GM19238 (cell line): ENCODE measurements around the gene LNPEP.
"Not testable (repeated sequence)": the region's sequence is repeated elsewhere in the genome, so short reads cannot be mapped to it uniquely, and the experiment has no call there.

Source experiments
- DNase-seq: peaks from one replicate; pipeline ENCODE4 v3.0.0; 2011; ENCODE audit warnings: low spot score; ENCODE audit not compliant: insufficient read length

LNPEP gene

DNA sequence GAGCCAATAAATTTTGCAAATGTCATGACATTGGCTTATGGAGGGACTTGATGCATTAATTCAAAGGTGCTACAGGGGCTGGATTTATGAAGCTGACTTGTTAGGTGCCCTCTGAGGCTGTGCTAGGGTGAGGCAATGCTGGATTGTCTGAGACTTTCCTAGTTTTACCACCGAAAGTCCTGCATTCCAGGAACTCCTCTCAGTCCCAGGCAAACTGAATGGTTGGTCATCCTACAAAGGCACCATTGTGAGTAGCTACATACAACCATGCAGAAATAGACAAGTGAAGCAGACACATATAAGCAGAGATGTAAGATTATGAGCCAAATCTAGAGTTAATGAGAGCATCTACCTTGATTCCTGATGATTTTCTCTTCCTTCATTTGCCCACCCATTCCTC, 111.2 kb downstream of the LNPEP start:
- no peak for DNase-seq

DNA sequence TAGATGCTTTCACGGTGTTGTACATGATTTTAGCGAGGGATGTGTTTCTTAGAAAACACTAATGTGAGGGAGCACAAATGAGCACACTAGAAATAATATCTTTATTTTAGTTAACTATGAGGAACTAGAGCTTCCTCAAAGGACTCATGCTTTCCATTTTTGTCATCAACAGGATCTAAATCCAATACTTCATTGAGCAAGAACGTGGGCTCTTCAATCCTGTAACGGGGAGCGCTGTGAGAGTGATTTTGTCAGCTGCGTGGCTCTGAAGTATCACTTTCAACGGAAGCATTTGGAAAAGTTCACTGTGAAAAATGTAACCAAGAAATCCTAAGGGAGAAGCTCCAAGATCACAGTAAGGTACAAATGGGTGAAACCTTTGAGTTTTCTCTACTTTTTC, 113.3 kb downstream of the LNPEP start:
- no peak for DNase-seq

DNA sequence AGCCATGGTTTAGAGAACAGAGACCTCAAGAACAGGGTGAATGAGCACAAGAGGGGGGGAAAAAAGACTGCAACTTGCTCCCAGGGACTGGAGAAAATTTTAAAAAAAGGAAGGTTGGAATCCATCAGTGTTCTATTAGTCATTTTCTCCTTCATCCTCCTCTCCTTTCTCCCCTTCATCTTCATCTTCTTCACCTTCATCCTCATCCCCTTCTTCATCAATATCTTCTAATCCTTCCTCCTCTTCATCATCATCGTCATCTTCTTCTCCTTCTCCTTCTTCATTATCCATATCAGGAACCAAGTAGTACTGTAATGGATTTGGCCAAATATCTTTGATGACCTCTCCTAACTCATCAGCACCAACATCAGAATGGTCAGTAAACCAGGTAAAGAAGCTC, 120.4 kb downstream of the LNPEP start:
- no peak for DNase-seq

DNA sequence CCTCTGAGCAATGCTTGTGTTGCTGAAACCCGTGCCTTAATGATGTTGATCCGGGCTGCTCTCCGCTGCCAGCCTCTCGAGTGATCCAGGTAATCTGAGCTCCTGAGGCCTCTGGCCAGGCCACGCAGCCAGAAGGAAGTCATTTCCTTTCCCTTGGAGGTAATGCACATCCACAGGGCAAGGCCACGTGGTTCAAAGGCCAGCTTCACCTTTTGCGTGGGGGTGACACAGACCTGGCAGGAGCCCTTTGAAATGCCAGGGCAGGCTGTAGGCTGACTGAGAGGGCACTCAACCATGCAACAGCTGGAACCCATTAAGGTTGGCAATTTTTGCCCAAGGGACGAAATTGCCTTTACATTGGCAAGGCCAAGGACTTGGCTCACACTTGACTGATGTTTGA, 126.2 kb downstream of the LNPEP start:
- DNase-seq = no peak

DNA sequence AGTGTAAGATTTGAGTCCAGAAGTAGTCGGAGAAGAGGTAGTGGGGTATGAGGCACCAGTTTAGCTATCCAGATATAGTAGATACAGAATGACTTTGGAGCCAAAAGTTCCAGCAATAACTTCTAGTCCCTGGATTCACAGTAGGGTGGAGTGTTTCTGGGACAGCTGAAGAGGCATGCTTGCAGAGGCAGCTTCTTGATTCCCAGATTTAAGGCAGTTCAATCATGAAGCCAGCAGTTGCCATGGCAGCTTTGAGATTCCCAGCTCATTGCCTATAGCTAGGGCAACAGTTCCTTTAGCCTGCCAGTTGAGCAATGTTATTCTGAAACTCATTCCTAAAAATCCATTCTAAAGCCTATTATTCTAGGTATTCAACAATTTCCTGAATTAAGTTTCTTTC, 127.4 kb downstream of the LNPEP start:
- DNase-seq = no peak

DNA sequence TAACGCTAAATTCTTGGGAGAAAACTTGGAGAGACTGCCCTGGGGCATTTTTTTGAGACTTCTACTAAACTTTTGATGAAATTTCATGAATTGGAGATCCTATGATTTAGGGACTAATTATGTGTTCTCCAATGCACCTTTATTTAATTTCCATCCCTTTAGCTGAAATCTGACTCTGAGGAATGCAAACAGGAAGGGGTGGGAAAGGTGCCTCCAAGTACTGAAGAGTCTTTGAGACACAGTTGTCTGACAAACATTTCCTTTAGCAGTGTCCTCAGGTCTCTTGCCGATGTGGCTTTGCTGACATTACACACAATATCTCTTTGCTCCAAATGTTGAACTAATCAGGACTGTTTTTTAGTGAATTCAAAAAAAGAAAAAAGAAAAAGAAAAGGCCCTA, 129.6 kb downstream of the LNPEP start:
- no peak for DNase-seq

DNA sequence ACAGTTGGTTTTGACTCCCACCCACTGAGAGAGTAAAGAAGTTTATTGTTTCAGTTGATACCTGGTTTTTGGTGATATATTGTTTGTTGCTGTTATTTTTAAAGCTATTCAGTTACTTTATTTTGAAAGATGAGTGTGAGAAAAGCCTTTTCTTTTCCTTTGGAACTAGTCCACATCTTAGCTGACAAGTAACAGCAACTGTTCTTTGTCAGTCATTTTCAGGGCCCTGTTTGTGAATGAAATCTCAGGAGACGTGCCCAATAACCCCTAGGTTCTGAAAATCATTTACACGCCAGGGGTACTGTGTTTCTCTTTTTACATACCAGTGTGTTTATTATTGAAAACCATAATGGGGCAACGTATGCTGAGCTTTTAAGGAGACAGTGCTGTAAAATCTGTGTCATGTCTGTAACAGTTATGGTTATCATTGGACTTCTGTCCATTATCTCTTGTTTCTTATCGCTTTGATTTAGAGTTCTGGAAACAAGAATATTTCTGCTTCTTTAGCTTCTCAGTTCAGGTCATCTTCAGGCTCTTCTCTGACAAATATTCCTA, 131.5 kb downstream of the LNPEP start:
- no peak for DNase-seq

DNA sequence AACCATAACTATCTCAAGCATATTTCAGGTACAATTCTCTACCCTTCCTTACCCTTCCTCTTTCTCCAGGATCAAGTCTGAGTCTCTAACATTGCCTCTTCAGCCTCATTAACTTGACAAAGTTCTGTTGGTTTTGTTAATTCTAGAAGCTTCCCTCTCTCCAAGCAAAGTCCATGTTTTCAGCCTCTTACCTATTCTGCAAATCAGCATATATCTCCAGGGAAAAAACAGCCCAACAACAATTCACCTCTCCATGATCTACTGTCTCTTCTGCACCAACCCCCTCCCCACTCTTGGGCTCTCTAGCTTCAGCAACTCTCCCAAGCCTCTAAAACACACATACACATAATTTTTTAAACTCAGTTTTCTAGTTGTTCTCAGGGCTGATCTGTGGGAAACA, 134.4 kb downstream of the LNPEP start:
- no peak for DNase-seq

DNA sequence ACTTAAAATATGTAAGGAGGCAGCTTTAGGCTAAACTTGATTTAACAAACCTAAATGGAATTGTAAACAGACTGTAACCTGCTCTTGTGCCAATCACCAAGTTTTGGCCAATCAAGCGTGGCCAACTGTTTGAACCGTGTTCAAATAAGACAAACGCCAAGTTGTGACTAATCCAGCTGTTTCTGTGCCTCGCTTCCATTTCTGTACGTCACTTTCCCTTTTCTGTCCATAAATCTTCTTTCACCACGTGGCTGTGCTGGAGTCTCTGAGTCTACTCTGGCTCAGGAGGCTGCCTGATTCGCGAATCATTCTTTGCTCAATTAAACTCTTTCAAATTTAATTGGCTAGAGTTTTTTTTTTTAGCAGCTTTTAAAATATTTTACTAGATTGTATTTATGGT, 135.2 kb downstream of the LNPEP start:
- DNase-seq = no peak

DNA sequence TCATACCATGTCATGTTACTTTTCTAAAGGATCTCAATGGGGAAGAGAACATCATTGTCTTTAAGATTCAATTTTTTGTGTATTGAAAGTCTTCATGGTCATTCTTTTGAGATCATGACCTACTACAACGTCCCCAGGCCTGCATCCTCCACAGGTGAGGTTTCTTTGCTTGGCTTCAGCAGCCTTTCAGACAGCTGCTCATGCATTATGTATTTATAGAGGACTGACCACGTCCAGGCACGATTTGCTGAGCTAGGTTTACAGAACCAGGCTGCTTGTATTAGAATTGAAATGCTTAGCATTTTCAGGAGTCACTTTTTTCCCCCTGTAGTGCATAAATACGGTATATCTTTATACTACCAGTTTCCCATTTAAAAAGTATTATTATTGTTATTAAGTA, 136.1 kb downstream of the LNPEP start:
- no peak for DNase-seq

DNA sequence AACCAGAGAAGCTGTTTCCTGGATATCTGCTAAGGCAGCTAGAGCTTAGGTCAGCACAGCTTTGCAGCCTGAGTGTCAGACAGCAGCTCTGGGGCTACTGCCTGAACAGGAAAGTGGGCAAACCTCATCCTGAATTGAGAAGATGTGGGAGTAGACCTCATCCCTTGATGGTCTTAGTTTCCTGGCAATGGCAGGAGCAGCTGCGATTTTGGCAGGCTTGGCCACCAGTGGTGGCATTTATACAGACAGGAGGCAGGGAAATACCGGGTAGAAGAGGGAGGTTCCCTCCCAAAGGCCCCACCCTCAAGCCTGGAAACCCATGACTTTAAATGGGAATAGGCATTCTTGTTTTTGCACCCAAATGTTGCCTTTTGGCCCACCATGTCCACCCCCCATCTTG, 136.8 kb downstream of the LNPEP start:
- no peak for DNase-seq

DNA sequence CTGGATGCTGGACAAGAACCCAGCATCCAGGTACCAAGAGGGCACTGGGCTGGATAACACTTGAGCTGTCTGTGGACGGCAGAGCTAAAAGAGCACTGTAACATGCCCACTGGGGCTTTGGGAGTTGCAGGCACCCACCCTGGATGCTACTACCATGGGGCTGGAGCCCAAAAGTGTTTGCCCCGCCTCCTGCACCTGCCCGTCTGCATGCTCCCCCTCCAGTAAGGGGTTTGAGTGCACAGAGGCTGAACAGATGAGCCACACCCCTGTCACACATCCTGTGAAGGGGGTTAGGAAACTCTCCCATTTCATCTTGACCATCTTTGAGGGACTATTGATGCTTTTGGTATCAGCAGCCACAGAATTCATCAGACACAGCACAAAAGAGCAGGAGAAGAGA, 137.5 kb downstream of the LNPEP start:
- no peak for DNase-seq

DNA sequence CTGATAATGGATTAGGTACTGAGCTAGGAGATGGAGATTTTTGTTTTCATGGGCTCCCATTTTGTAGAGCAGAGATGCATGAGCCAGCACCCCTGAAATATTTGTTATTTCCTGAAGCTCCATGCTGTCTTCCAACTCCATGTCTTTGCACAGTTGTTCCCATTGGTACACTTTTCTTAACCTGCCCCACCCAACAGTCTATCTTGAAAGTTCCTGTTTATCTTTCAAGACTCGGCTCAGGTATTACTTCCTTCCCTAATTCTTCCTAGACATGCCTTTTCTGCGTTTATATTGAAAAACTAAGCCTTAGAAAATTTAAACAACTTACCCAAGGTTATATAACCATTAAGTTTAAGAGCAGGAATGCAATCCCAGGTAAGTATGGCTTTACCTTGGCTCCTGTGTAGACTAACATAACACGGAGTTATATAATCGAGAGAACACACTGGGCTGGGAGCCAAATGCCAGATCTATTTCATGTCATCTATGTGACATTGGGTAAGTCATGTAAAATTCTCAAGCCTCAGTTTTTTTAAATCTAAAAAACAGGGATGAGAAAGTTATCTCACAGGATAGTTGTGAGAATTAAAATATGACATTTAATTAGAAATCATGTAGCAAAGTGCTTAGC, 139.1 kb downstream of the LNPEP start:
- no peak for DNase-seq

DNA sequence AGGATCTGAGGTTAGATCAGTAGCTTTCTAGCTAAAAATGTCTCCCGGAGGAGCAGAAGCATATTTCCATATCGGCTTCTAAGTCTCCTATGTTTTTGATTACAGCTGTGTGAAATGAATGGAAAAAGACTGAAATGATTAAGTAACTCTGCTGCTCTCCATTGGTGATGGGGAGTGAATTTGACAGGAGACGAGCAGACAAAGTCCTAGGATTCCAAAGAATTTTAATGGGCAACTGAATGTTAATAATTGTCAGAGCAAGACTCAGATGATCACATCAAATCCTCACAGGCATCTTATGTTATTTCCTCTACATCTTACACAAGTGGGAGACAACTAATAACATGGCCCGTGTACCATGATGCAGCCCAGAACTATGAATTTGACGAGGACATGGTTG, 139.8 kb downstream of the LNPEP start:
- no peak for DNase-seq

DNA sequence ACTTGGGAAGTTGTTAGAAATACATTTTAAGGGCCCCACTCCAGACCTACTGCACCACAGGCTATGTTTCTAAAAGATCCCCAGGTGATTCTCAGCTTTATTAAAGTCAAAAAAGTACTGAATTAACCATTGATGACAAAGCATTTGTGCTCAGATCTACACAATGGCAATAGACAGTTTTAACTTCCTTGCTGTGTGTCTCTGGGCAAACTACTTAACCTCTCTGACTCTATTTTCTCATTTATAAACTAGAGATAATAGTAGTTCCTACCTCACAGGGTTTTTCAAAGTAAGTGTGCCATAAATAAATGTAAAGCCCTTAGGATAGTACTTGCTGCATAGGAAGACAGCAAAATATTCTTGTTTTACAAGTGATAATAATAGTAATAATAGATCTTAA, 140.2 kb downstream of the LNPEP start:
- no peak for DNase-seq

DNA sequence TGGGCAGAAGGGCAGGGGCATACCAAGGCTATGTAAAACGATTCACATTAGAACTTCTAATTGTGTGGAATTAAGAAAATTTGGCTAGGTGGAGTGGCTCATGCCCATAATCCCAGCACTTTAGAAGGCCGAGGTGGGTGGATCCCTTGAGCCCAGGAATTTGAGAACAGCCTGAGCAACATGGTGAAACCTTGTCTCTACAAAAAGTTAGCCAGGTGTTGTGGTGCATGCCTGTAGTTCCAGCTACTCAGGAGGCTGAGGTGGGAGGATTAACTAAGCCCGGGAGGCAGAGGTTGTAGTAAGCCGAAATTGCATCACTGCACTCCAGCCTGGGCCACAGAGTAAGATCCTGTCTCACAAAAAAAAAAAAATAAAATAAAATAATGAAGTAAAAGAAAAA, 141.4 kb downstream of the LNPEP start:
- no peak for DNase-seq

DNA sequence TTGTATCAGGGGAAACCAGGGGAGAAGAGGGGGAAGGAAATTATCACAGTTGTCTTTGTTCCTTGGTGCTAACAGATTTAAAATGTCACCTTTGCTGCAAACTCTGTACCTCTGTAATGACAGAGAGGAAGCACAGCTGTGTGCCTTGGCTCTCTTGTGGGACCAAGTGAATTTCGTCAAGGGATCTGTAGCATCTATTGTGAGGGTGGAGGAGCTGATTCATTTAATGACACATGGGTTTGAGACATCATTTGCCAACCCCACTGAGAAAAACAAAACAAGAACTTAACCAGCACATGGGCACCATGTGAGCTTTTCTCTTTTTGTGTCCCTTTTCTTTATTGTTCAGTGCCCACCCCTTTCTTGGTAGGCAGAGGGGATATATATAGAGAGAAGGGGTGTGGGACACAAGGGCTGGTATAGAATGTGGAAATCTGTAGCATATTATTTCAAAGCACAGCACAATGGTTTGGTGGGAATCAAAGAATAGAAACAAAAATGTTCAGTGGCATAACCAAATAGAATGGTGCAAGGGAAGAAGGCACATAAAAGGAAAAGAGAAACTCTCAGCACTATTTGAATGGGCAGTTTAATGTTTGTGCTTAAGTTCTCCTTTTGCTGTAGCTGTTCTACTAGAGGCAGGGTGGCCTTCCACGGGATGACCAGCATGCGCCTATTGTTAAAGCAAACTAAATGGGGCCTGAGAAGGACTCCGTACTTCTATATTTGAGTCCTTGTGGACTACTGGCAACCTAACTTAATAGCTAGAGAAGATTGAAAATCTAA, 143.3 kb downstream of the LNPEP start:
- no peak for DNase-seq

DNA sequence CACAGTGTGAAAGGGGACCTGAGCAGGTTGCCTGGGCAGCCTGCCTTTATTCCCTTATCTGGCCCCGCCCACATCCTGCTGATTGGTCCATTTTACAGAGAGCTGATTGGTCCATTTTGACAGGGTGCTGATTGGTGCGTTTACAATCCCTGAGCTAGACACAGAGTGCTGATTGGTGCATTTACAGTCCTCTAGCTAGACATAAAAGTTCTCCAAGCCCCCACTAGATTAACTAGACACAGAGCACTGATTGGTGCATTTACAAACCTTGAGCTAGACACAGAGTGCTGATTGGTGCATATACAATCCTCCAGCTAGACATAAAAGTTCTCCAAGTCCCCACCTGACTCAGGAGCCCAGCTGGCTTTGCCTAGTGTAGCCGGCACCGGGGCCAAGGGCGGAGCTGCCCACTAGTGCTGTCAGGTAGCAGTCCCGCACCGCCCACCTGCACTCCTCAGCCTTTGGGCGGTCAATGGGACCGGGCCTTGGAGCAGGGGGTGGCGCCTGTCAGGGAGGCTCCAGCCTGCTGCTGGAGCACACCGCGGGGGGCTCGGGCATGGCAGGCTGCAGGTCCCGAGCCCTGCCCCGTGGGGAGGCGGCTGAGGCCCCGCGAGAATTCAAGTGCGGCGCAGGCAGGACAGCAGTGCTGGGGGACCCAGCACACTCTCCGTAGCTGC, 149.0 kb downstream of the LNPEP start:
- not testable (repeated sequence) for DNase-seq

DNA sequence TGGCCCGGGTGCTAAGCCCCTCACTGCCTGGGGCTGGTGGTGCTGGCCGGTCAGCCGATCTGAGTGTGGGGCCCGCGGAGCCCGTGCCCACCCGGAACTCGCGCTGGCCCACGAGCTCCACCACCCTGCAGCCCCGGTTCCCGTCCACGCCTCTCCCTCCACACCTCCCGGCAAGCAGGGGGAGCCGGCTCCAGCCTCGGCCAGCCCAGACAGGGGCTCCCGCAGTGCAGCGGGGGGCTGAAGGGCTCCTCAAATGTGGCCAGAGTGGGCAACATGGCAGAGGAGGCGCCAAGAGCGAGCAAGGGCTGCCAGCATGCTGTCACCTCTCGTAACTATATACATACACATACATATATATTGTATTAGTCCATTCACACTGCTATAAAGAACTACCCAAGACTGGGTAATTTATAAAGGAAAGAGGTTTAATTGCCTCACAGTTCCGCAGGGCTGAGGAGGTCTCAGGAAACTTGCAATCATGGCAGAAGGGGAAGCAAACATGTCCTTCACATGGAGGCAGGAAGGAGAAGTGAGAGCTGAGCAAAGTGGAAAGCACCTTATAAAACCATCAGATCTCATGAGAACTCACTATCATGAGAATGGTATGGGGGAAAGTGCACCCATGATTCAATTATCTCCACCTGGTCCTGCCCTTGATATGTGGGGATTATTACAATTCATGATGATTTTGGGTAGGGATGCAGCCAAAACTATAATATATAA, 149.7 kb downstream of the LNPEP start:
- no peak for DNase-seq
